ENCODE results near the gene EZR. TPM values are rescaled to one million over a fixed set of nuclear protein-coding genes. Genes with fewer than 3 reads are reported as not detected.

The EZR gene
- total and polyA plus RNA-seq, 10 of the 15 experiments (the other 5 are each of a cell fraction or from before 2014, with no cell fraction given): 79.1 to 282 (median 161) TPM

- TF ChIP-seq FOXK2 (IDR thresholded peaks at IDR 0.05): no peak
- TF ChIP-seq E2F4 (IDR thresholded peaks at IDR 0.05; ENCODE audit: low read depth, low read length): no peak
- TF ChIP-seq TCF12 (IDR thresholded peaks at IDR 0.05; ENCODE audit: low read depth, low read length): peak; percentile 63; the same call in 1 of the 2 replicates
- TF ChIP-seq SMAD5 (IDR thresholded peaks at IDR 0.05; ENCODE audit: low read depth): peak; percentile 81; the same call in 1 of the 2 replicates
- no peak for TF ChIP-seq EP300 (IDR thresholded peaks at IDR 0.05; ENCODE audit: borderline replicate concordance in 1 of 2, control insufficient read depth in 1 of 2, low read depth in 2 of 2, low read length in 2 of 2)
- TF ChIP-seq NKRF (conservative IDR thresholded peaks at IDR 0.05): peak; percentile 61; the same call in 1 of the 2 replicates
- no peak for TF ChIP-seq CHD2 (IDR thresholded peaks at IDR 0.05; ENCODE audit: borderline replicate concordance, low read depth, low read length)
- no peak for TF ChIP-seq BCL3 (IDR thresholded peaks at IDR 0.05; ENCODE audit: borderline replicate concordance, insufficient read depth, low read depth, low read length, poor library complexity, severe bottlenecking)
- peak; percentile 23; the same call in 1 of the 2 replicates for TF ChIP-seq RELB (IDR thresholded peaks at IDR 0.05; ENCODE audit: low read depth)
- TF ChIP-seq YBX1 (IDR thresholded peaks at IDR 0.05): no peak
- no peak for TF ChIP-seq HCFC1 (IDR thresholded peaks at IDR 0.05; ENCODE audit: low read length)
- TF ChIP-seq CHD1 (IDR thresholded peaks at IDR 0.05; ENCODE audit: low read depth, low read length): no peak
- TF ChIP-seq HDAC6 (IDR thresholded peaks at IDR 0.05; ENCODE audit: unreplicated experiment): peak; percentile 78
- TF ChIP-seq TCF3 (IDR thresholded peaks at IDR 0.05; ENCODE audit: borderline replicate concordance, insufficient read depth, low read depth, low read length): 0 out of 2 replicates have a peak, but pooled peaks have one; percentile 40
- TF ChIP-seq DPF2 (IDR thresholded peaks at IDR 0.05): peak; percentile 50; the same call in 1 of the 2 replicates
- TF ChIP-seq GATAD2B (conservative IDR thresholded peaks at IDR 0.05; ENCODE audit: low read depth): no peak; the same call in 1 of the 2 replicates
- peak; percentile 30 for TF ChIP-seq SMAD1 (IDR thresholded peaks at IDR 0.05; ENCODE audit: low read depth, partially characterized antibody)
- TF ChIP-seq ZZZ3 (IDR thresholded peaks at IDR 0.05; ENCODE audit: control insufficient read depth, insufficient read length, low read depth): no peak
- no peak for TF ChIP-seq BRCA1 (IDR thresholded peaks at IDR 0.05; ENCODE audit: low read depth, low read length)
- TF ChIP-seq POLR2A (IDR thresholded peaks at IDR 0.05; ENCODE audit: low read depth, low read length): peak; percentile 97
Observed at GRCh38 chr6:158817728-158818580, 1.2 kb downstream of the EZR start (continued).
